Stimulated activated CD4-positive, alpha-beta T cell treated with anti-CD3 and anti-CD28 coated beads, Interleukin-4, amount 100 ng/mL, for 1 hour (primary cell): ENCODE data around the gene HOXD11.

Source experiments
- DNase-seq: peaks from one replicate; pipeline ENCODE4 v3.0.0-alpha.2; 2020

HOXD11 gene

GRCh38 chr2:176122683-176123410, 15.8 kb downstream of the HOXD11 start, which contains the start of gene HOXD9:
Gene HOXD9 (plus strand): TSS chr2:176122719. CDS start chr2:176122769, 50 bp downstream.
- DNase-seq, result no peak

DNA sequence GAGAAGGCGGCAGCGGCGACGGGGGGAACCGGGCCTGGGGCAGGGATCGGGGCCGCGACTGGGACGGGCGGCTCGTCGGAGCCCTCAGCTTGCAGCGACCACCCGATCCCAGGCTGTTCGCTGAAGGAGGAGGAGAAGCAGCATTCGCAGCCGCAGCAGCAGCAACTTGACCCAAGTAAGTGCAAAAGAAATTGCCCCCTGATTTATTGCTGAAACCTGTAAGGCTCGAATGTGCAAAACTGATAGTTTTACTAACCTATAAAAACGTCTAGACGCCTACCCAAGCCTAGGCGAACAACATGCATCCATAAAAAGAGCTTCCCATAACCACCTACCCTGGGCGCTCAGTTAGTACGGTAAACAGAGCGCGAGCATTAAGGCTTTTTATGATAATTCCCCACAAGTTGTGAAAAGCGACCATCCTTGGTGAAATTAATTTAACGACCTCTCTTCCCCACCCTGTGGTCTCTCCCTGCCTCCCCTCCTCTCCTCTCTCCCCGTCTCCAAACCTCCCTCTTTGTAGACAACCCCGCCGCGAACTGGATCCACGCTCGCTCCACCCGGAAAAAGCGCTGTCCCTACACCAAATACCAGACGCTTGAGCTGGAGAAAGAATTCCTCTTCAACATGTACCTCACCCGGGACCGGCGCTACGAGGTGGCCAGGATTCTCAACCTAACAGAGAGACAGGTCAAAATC, 16.5 kb downstream of the HOXD11 start:
- no peak for DNase-seq

DNA sequence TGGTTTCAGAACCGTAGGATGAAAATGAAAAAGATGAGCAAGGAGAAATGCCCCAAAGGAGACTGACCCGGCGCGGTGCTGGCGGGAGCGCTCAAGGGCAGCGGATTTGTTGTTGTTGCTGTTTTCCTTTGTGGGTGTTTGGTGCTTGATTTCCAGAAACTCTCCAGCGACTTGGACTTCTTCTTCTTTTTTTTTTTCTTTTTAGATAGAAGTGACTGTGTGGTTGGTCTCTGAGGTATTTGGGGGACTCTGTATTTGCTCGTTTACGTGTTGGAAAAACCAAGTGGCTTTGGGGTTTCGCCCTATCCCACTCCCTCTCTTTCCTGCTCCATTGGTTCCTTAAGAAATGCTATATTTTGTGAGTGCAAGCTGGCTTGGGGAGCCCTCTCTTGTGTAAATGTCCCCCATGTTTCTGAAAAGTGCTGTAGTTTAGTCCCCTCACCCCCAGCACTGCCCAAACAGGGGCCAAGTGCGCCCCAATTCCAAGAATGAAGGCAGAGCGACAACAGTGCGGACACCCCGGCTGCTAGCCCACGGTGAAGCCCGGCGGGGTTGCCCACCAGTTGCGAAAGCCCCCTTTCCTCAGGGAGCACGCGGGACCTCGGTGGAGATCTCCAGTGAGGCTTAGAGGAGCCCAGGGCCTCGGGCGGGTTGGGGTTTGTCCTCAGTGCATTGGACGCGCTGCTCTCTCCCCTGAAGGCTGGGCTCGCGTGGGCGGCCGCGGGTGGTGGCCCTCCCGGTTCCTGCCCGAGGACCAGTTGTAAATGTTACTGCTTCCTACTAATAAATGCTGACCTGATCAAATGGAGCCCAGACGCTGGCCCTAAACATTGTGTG, 17.2 kb downstream of the HOXD11 start:
- DNase-seq, result no peak

- DNase-seq, result no peak
These were observed 18.1 kb downstream of the HOXD11 start for GRCh38 chr2:176124947-176125771.

GRCh38 chr2:176125772-176126054, 18.6 kb downstream of the HOXD11 start:
- DNase-seq, result no peak

DNA sequence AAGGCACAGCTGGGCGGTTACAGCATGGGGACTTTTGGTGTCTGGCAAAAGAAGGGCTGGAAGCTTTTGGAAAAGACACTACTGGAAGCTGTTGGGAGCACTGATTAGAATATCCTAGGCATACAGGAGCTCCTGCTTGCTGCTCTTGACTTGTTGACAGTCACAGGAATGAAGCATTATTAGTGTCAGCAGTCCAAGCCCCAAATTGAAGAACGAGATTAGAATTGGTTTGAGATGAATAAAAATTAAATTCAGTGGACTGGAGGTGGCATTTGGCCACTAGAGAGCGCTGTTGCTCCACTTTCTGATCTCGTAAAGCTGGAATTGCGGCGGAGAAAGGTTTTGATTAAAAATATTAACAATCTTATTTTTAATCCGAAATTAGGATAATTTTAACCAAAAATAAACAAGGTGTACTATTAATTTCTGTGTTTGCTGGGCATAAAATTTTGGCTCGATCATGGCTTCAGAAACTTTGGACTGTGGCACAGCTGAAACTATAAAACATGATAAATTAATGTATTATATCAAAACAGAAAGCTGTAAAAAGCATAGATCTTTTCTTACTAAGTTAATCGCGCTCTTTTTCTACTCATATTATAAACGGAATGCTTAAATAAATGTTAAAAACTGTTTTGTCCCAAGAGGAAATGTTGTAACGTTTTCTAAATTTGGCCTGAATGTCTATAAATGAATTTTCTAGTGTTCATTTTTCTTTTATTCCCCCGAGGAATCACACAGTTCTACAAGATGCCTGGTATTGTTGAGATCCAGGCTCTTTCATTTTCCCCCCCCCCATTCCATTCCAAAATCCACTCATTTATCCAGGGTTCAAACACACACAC, 20.1 kb downstream of the HOXD11 start:
- peak; percentile 72 for DNase-seq

GRCh38 chr2:176127774-176128072, 20.6 kb downstream of the HOXD11 start:
- no peak for DNase-seq

- DNase-seq, result no peak
These were observed 21.3 kb downstream of the HOXD11 start for GRCh38 chr2:176128172-176128981.

- peak; percentile 32 for DNase-seq
These were observed 22.1 kb downstream of the HOXD11 start, which contains the start of gene HOXD8 for GRCh38 chr2:176128982-176129796. Gene HOXD8 (plus strand): TSS chr2:176129705. CDS start chr2:176130367, 662 bp downstream.

DNA sequence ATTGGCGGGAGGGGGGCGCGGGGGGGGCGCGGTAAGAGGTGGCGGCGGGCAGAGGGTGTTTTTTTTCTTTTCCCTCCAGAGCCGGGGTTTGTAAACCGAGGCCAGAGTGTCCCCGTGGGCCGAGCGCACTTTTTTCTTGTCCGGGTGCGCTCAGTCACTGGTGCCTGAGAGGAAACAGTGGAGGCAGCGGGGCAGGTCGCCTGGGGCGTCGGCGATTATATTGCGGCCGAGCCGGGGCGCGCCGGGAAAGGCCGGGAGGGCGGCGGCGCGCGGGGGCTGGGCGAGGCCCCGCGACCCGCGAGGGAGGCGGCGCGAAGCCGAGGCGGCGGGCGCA, 22.7 kb downstream of the HOXD11 start:
- no peak for DNase-seq

DNA sequence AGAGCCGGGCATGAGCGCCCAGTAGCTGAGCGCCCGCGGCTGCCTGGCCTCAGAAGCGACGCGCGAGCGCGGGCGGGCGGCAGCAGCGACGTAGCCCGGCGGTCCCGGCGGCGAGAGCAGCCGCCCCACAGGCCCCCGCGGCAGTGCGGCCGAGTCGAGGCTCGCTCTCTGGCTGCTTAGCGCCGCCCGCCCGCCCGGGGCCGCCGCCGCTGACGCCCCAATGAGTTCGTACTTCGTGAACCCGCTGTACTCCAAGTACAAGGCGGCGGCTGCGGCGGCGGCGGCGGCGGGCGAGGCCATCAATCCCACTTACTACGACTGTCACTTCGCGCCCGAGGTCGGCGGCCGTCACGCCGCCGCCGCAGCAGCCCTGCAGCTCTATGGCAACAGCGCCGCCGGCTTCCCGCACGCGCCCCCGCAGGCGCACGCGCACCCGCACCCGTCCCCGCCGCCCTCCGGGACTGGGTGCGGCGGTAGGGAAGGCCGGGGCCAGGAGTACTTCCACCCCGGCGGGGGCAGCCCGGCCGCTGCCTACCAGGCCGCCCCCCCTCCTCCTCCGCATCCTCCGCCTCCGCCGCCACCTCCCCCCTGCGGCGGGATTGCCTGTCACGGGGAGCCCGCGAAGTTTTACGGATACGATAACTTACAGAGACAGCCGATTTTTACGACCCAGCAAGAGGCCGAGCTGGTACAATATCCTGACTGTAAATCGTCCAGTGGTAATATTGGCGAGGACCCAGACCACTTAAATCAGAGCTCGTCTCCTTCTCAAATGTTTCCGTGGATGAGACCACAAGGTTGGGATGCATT, 23.3 kb downstream of the HOXD11 start:
- DNase-seq, result peak; percentile 32

GRCh38 chr2:176130957-176131847, 24.1 kb downstream of the HOXD11 start:
- DNase-seq, result no peak

DNA sequence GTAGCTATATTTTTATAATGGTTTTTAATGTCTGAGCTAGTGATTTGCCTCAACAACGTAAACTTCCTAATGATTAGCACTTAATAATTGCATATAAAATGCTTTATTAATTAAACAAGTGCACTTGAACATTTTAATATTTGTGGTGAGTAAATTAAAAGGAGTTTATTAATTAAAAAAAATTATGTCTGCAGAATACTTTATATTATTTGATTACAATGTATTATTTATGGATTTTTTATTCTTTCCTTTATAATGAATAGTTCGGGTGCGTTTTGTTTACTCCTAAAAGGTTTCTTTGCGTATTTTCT, 24.7 kb downstream of the HOXD11 start:
- DNase-seq, result no peak

DNA sequence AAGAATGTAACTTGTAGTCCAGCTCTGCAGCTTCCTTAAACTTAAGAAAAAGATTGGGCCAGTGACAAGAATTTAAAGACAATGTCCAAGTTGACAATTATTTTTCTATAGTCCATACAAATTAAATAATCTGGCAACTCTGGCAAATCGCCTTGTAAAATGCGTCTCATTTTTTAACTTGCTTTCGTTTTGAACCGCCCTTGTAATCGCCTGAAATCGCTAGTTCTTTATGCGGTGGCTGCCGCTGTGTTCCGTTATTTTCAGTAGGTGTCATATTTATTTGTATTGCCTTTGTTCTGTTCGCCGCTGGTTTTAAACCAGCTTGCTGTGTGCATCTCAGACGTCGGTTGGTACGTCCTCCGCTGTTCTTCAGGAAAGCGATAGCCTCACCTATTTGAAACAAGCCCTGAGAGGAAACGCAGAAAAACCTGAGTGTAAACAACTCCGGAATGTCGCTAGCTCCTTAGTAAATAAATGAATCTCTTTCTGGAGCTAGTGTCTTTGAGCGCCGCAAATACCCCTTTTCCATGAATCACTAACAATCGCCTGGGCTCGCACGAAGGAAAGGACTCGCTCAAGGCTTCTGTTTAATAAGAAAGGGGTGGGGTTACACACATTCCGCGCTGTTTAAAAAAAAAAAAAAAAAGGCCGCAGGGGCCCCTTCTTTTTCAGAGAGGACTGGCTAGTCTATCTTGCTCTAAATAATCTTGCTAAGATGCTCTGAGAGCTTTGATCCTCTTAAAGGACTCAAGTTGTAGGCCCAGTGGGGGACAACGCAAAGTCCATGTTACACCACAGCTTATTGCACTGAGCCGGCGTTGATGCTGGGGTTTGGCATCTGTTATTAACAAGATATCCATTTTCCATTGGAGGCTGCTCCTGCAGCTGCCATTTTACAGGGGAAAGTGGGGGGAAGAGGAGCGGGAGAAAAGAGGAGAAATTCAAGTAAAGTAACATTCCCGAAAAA, 25.4 kb downstream of the HOXD11 start:
- no peak for DNase-seq

- DNase-seq, result no peak
These were observed 26.3 kb downstream of the HOXD11 start for GRCh38 chr2:176133389-176133788.

DNA sequence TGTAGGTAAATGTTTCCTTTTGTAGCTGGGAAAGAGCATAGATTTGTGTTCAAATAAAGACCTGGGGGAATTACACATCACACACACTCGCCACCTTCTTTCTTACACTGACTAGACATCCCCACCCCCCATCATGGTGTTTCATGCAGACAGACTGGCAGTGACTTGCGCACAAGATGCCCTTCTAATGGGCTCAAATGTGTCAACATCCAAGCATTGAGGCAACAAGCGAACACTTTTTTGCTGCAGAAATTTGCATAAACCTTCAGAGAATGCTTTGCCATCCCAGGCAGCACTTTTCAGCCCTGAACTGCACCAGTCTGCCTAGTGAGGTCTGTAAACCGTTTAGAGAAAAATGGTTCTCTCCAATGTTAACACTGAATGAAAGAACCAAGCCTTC, 27.0 kb downstream of the HOXD11 start:
- no peak for DNase-seq

- no peak for DNase-seq
These were observed 28.0 kb downstream of the HOXD11 start for GRCh38 chr2:176135035-176135440.
